Measurements from ENCODE around the gene CCDC71. TPM values are rescaled to one million over a fixed set of nuclear protein-coding genes. Genes with fewer than 3 reads are reported as not detected.
A peak's percentile ranks its signal among the peaks of the same experiment; 100 is the strongest.

Gene CCDC71
- total RNA-seq (10 to 100 TPM; 20.4 to 37.0 (median 35.8) TPM), total RNA-seq (14.0 to 36.8 (median 23.3) reads per million in 29 experiments)
- total RNA-seq (2013), result 18.5 TPM

GRCh38 chr3:49165771-49166751 lies at the start of gene CCDC71:
Gene CCDC71 (minus strand): TSS chr3:49166331. CDS start chr3:49164208, 2,123 bp downstream.
- peak; percentile 49 to 87 (median 71) for DNase-seq
- WGBS (ENCODE audit: insufficient coverage), result 2% methylated on average over 49 of the region's 69 CpGs
- ATAC-seq (replicated peaks in 1 of 4), result peak; percentile 82 to 88 (median 86)
- Histone ChIP-seq H3K27ac (ENCODE audit: low read length) (peak within 1 kb of the TSS; percentile 80), H3K27me3 (replicated peaks in 1 of 2; ENCODE audit: control insufficient read depth in 2 of 2, extremely low read depth in 1 of 2, insufficient read depth in 2 of 2, low read length in 1 of 2) (peaks cover 0 to 13% of the 10 kb centered on the region in 2 experiments), H3K4me1 (ENCODE audit: control insufficient read depth in 1 of 2, extremely low read depth in 1 of 2, insufficient read depth in 2 of 2, low read length in 2 of 2) (peaks cover 12 to 45% of the 10 kb centered on the region in 2 experiments), H3K36me3 (ENCODE audit: control insufficient read depth in 2 of 2, extremely low read depth in 1 of 2, insufficient read depth in 1 of 2, low read length in 1 of 2) (peaks cover 11 to 32% of the 10 kb centered on the region in 2 donors), H3K9me3 (no peaks in the 10 kb centered on the region), H3K4me3 (ENCODE audit: control insufficient read depth in 1 of 2, extremely low read depth in 1 of 2, low read length in 1 of 2) (peak within 1 kb of the TSS; percentile 72 to 75)
- H3K27me3 Mint-ChIP-seq, result peaks cover 0 to 2% of the 10 kb centered on the region in 2 donors
- POLR2A ChIA-PET, result no interaction called here
- H3K36me3 Mint-ChIP-seq, result peaks cover 10% of the 10 kb centered on the region
- H3K27ac Mint-ChIP-seq, result peak within 1 kb of the TSS; percentile 91 to 94
- no peaks in the 10 kb centered on the region for H3K9me3 Mint-ChIP-seq
- CTCF ChIA-PET, result interaction anchor here in 1 of 2 donors (1.2 kb wide), 1 partner anchor 137 kb away, joined by 3 read pairs; the partner anchor contains the start of gene IMPDH2
- H3K4me1 Mint-ChIP-seq, result peaks cover 42 to 49% (median 48%) of the 10 kb centered on the region in 3 donors
- H3K4me3 Mint-ChIP-seq, result peak within 1 kb of the TSS; percentile 91 to 97 (median 92)

DNA sequence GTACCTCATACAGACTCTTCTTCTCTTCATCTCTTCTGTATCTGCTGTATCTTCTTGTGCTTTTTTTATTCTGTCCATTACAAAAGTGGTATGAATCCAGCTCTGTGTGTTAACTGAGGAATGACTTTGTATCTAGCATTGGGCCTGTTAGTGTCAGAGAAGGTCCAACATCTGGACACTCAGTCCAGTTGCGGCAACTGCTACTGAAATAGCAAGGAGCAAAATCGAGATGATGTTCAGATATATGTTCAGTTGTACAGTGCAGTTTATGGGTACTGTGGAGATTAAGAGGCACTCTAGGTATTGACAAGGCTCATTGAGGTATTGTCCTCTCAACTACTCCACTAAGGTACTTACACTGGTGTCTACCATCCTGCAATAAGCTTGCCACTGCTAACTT lies 47.9 kb upstream of the CCDC71 start:
- DNase-seq (no peak), ATAC-seq (replicated peaks in 1 of 4) (no peak)
- H3K4me3 ChIP-seq (ENCODE audit: control insufficient read depth in 1 of 2, extremely low read depth in 1 of 2, low read length in 1 of 2), result no peak overlapping the region
- H3K27ac ChIP-seq (ENCODE audit: low read length), result no peak overlapping the region
- H3K4me1 Mint-ChIP-seq, result no peaks in the 10 kb centered on the region
- H3K27ac Mint-ChIP-seq, result no peak overlapping the region
- peaks cover 0 to 11% of the 10 kb centered on the region in 2 experiments for H3K27me3 ChIP-seq (replicated peaks in 1 of 2; ENCODE audit: control insufficient read depth in 2 of 2, extremely low read depth in 1 of 2, insufficient read depth in 2 of 2, low read length in 1 of 2)
- H3K27me3 Mint-ChIP-seq, result peaks cover 1 to 6% of the 10 kb centered on the region in 2 donors
- H3K4me1 ChIP-seq (ENCODE audit: control insufficient read depth in 1 of 2, extremely low read depth in 1 of 2, insufficient read depth in 2 of 2, low read length in 2 of 2), result no peaks in the 10 kb centered on the region
- no peaks in the 10 kb centered on the region for H3K9me3 Mint-ChIP-seq
- no CpG with 5 or more reads among the region's 2 CpGs for WGBS (ENCODE audit: insufficient coverage)
- no peaks in the 10 kb centered on the region for H3K9me3 ChIP-seq
- no peaks in the 10 kb centered on the region for H3K36me3 ChIP-seq (ENCODE audit: control insufficient read depth in 2 of 2, extremely low read depth in 1 of 2, insufficient read depth in 1 of 2, low read length in 1 of 2)
- ChIA-PET POLR2A (no interaction called here), CTCF (no interaction called here)
- H3K4me3 Mint-ChIP-seq, result no peak overlapping the region
- no peaks in the 10 kb centered on the region for H3K36me3 Mint-ChIP-seq

GRCh38 chr3:49213541-49213943 lies 47.4 kb upstream of the CCDC71 start:
- peaks cover 1 to 6% of the 10 kb centered on the region in 2 donors for H3K27me3 Mint-ChIP-seq
- Histone ChIP-seq H3K4me1 (ENCODE audit: control insufficient read depth in 1 of 2, extremely low read depth in 1 of 2, insufficient read depth in 2 of 2, low read length in 2 of 2) (no peaks in the 10 kb centered on the region), H3K9me3 (no peaks in the 10 kb centered on the region), H3K27me3 (replicated peaks in 1 of 2; ENCODE audit: control insufficient read depth in 2 of 2, extremely low read depth in 1 of 2, insufficient read depth in 2 of 2, low read length in 1 of 2) (peaks cover 0 to 11% of the 10 kb centered on the region in 2 experiments), H3K27ac (ENCODE audit: low read length) (no peak overlapping the region), H3K36me3 (ENCODE audit: control insufficient read depth in 2 of 2, extremely low read depth in 1 of 2, insufficient read depth in 1 of 2, low read length in 1 of 2) (no peaks in the 10 kb centered on the region), H3K4me3 (ENCODE audit: control insufficient read depth in 1 of 2, extremely low read depth in 1 of 2, low read length in 1 of 2) (no peak overlapping the region)
- ChIA-PET POLR2A (no interaction called here), CTCF (no interaction called here)
- no peak overlapping the region for H3K4me3 Mint-ChIP-seq
- H3K27ac Mint-ChIP-seq, result no peak overlapping the region
- H3K4me1 Mint-ChIP-seq, result no peaks in the 10 kb centered on the region
- H3K9me3 Mint-ChIP-seq, result no peaks in the 10 kb centered on the region
- no peak for DNase-seq
- 92% methylated on average over 15 of the region's 15 CpGs for WGBS (ENCODE audit: insufficient coverage)
- H3K36me3 Mint-ChIP-seq, result no peaks in the 10 kb centered on the region
- ATAC-seq (replicated peaks in 1 of 4), result no peak

DNA sequence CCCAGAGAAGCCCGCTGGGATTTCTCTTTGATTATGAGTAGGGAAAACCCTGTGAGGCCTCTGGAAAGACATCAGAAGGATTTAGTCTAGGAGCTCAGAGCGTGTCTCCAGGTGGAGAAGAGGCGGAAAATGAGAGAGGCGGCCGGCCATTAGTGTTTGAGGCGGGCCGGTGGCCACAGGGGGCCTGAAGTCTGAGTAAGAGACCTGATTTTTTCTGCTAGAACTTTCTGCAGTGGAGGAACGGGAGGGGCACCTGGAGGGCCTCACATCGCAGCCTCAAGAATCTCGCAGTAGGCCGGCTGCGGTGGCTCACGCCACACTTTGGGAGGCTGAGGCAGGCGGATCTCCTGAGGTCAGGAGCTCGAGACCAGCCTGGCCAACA lies 33.8 kb upstream of the CCDC71 start:
- no peak overlapping the region for H3K4me3 ChIP-seq (ENCODE audit: control insufficient read depth in 1 of 2, extremely low read depth in 1 of 2, low read length in 1 of 2)
- DNase-seq (no peak), ATAC-seq (replicated peaks in 1 of 4) (no peak)
- H3K4me1 ChIP-seq (ENCODE audit: control insufficient read depth in 1 of 2, extremely low read depth in 1 of 2, insufficient read depth in 2 of 2, low read length in 2 of 2), result no peaks in the 10 kb centered on the region
- WGBS (ENCODE audit: insufficient coverage), result 89% methylated on average over 15 of the region's 15 CpGs
- ChIA-PET CTCF (no interaction called here), POLR2A (no interaction called here)
- Mint-ChIP-seq H3K4me1 (no peaks in the 10 kb centered on the region), H3K27ac (no peak overlapping the region), H3K4me3 (no peak overlapping the region), H3K9me3 (no peaks in the 10 kb centered on the region), H3K27me3 (peaks cover 17 to 23% of the 10 kb centered on the region in 2 donors), H3K36me3 (no peaks in the 10 kb centered on the region)
- H3K27ac ChIP-seq (ENCODE audit: low read length), result no peak overlapping the region
- no peaks in the 10 kb centered on the region for H3K36me3 ChIP-seq (ENCODE audit: control insufficient read depth in 2 of 2, extremely low read depth in 1 of 2, insufficient read depth in 1 of 2, low read length in 1 of 2)
- H3K9me3 ChIP-seq, result no peaks in the 10 kb centered on the region
- H3K27me3 ChIP-seq (replicated peaks in 1 of 2; ENCODE audit: control insufficient read depth in 2 of 2, extremely low read depth in 1 of 2, insufficient read depth in 2 of 2, low read length in 1 of 2), result peaks cover 0 to 21% of the 10 kb centered on the region in 2 experiments

- ATAC-seq (replicated peaks in 1 of 4), result no peak
Measured at GRCh38 chr3:49199239-49199899, 33.2 kb upstream of the CCDC71 start.

GRCh38 chr3:49198611-49199230 lies 32.6 kb upstream of the CCDC71 start:
- no peaks in the 10 kb centered on the region for H3K4me1 Mint-ChIP-seq
- H3K9me3 Mint-ChIP-seq, result no peaks in the 10 kb centered on the region
- peaks cover 17 to 19% of the 10 kb centered on the region in 2 donors for H3K27me3 Mint-ChIP-seq
- ATAC-seq (replicated peaks in 1 of 4), result no peak
- ChIA-PET CTCF (no interaction called here), POLR2A (no interaction called here)
- H3K4me1 ChIP-seq (ENCODE audit: control insufficient read depth in 1 of 2, extremely low read depth in 1 of 2, insufficient read depth in 2 of 2, low read length in 2 of 2), result no peaks in the 10 kb centered on the region
- no peaks in the 10 kb centered on the region for H3K36me3 Mint-ChIP-seq
- WGBS (ENCODE audit: insufficient coverage), result 94% methylated on average over 19 of the region's 24 CpGs
- DNase-seq, result no peak
- H3K4me3 Mint-ChIP-seq, result no peak overlapping the region
- H3K27ac ChIP-seq (ENCODE audit: low read length), result no peak overlapping the region
- H3K27ac Mint-ChIP-seq, result no peak overlapping the region
- H3K4me3 ChIP-seq (ENCODE audit: control insufficient read depth in 1 of 2, extremely low read depth in 1 of 2, low read length in 1 of 2), result no peak overlapping the region
- no peaks in the 10 kb centered on the region for H3K9me3 ChIP-seq
- H3K36me3 ChIP-seq (ENCODE audit: control insufficient read depth in 2 of 2, extremely low read depth in 1 of 2, insufficient read depth in 1 of 2, low read length in 1 of 2), result no peaks in the 10 kb centered on the region
- peaks cover 0 to 24% of the 10 kb centered on the region in 2 experiments for H3K27me3 ChIP-seq (replicated peaks in 1 of 2; ENCODE audit: control insufficient read depth in 2 of 2, extremely low read depth in 1 of 2, insufficient read depth in 2 of 2, low read length in 1 of 2)

More at GRCh38 chr3:49199239-49199899, 33.2 kb upstream of the CCDC71 start:
- Histone ChIP-seq H3K36me3 (ENCODE audit: control insufficient read depth in 2 of 2, extremely low read depth in 1 of 2, insufficient read depth in 1 of 2, low read length in 1 of 2) (no peaks in the 10 kb centered on the region), H3K9me3 (no peaks in the 10 kb centered on the region), H3K27ac (ENCODE audit: low read length) (no peak overlapping the region), H3K4me3 (ENCODE audit: control insufficient read depth in 1 of 2, extremely low read depth in 1 of 2, low read length in 1 of 2) (no peak overlapping the region), H3K27me3 (replicated peaks in 1 of 2; ENCODE audit: control insufficient read depth in 2 of 2, extremely low read depth in 1 of 2, insufficient read depth in 2 of 2, low read length in 1 of 2) (peaks cover 0 to 24% of the 10 kb centered on the region in 2 experiments), H3K4me1 (ENCODE audit: control insufficient read depth in 1 of 2, extremely low read depth in 1 of 2, insufficient read depth in 2 of 2, low read length in 2 of 2) (no peaks in the 10 kb centered on the region)
- H3K27me3 Mint-ChIP-seq, result peaks cover 17 to 22% of the 10 kb centered on the region in 2 donors
- WGBS (ENCODE audit: insufficient coverage), result 49% methylated on average over 52 of the region's 53 CpGs
- POLR2A ChIA-PET, result no interaction called here
- no peaks in the 10 kb centered on the region for H3K4me1 Mint-ChIP-seq
- H3K4me3 Mint-ChIP-seq, result no peak overlapping the region
- no peak overlapping the region for H3K27ac Mint-ChIP-seq
- peak in 2 of 35 experiments; percentile 3 to 6 for DNase-seq
- H3K9me3 Mint-ChIP-seq, result no peaks in the 10 kb centered on the region
- H3K36me3 Mint-ChIP-seq, result no peaks in the 10 kb centered on the region
- CTCF ChIA-PET, result no interaction called here

Data from T-cell (primary cell).